Dendritic cell treated with granulocyte-macrophage colony-stimulating factor and Interleukin-4, amounts not matched to agents 40 ng/mL and 50 ng/mL, for 4 days (primary cell): ENCODE results near the gene KLRC3.
"Not testable (repeated sequence)": the region's sequence is repeated elsewhere in the genome, so short reads cannot be mapped to it uniquely, and the experiment has no call there.

Source experiments
- H3K27ac Mint-ChIP-seq: one replicate; pipeline ENCODE4 v1.8.0; 2022; ENCODE audit warnings: mild to moderate bottlenecking, mixed read lengths
- H3K27me3 Mint-ChIP-seq: one replicate; pipeline ENCODE4 v1.8.0; 2022; ENCODE audit warnings: mild to moderate bottlenecking, mixed read lengths
- H3K36me3 Mint-ChIP-seq: one replicate; pipeline ENCODE4 v1.8.0; 2022; ENCODE audit warnings: low read depth, mixed read lengths
- H3K4me1 Mint-ChIP-seq: one replicate; pipeline ENCODE4 v1.8.0; 2022; ENCODE audit warnings: low read depth, mixed read lengths
- H3K4me3 Mint-ChIP-seq: one replicate; pipeline ENCODE4 v1.8.0; 2022; ENCODE audit warnings: mild to moderate bottlenecking, moderate library complexity, mixed read lengths
- H3K9me3 Mint-ChIP-seq: one replicate; pipeline ENCODE4 v1.8.0; 2022; ENCODE audit warnings: mixed read lengths
- intact Hi-C: fragments of 100-400 bp; cut with micrococcal nuclease; formaldehyde crosslinking; loops from one replicate; pipeline ENCODE4 v1.15.0; 2022

KLRC3 gene

GRCh38 chr12:10425938-10426337, 5.5 kb upstream of the KLRC3 start:
- H3K27me3 Mint-ChIP-seq, H3K4me1 Mint-ChIP-seq, H3K36me3 Mint-ChIP-seq, H3K4me3 Mint-ChIP-seq, H3K27ac Mint-ChIP-seq, intact Hi-C loops, H3K9me3 Mint-ChIP-seq: not testable (repeated sequence)

GRCh38 chr12:10424260-10424899, 4.0 kb upstream of the KLRC3 start:
- intact Hi-C loops, H3K9me3 Mint-ChIP-seq, H3K27me3 Mint-ChIP-seq, H3K4me1 Mint-ChIP-seq, H3K27ac Mint-ChIP-seq, H3K36me3 Mint-ChIP-seq, H3K4me3 Mint-ChIP-seq: not testable (repeated sequence)

- H3K36me3 Mint-ChIP-seq, H3K27ac Mint-ChIP-seq, H3K4me3 Mint-ChIP-seq, intact Hi-C loops, H3K4me1 Mint-ChIP-seq, H3K9me3 Mint-ChIP-seq, H3K27me3 Mint-ChIP-seq: not testable (repeated sequence)
Measured at GRCh38 chr12:10422159-10422558, 1.8 kb upstream of the KLRC3 start.

GRCh38 chr12:10409392-10409791, 11.0 kb downstream of the KLRC3 start, which contains the start of gene KLRC4:
TSS of gene KLRC4 (minus strand) at chr12:10409757. CDS start at chr12:10409575, 182 bp downstream.
- peaks cover 10% of the 10 kb centered on the region for H3K27me3 Mint-ChIP-seq
- H3K9me3 Mint-ChIP-seq: no peaks in the 10 kb centered on the region
- H3K27ac Mint-ChIP-seq: no peak within 1 kb of the TSS
- intact Hi-C loops: loop anchor here (5.0 kb wide), 1 partner anchor 47 kb away; no protein-coding TSS in a partner anchor
- no peaks in the 10 kb centered on the region for H3K36me3 Mint-ChIP-seq
- H3K4me1 Mint-ChIP-seq: peaks cover 12% of the 10 kb centered on the region
- no peak within 1 kb of the TSS for H3K4me3 Mint-ChIP-seq

GRCh38 chr12:10408842-10409241, 11.6 kb downstream of the KLRC3 start:
- intact Hi-C loops: loop anchor here (5.0 kb wide), 1 partner anchor 47 kb away; no protein-coding TSS in a partner anchor
- no peak overlapping the region for H3K27ac Mint-ChIP-seq
- H3K9me3 Mint-ChIP-seq: no peaks in the 10 kb centered on the region
- H3K4me3 Mint-ChIP-seq: no peak overlapping the region
- H3K27me3 Mint-ChIP-seq: peaks cover 10% of the 10 kb centered on the region
- peaks cover 12% of the 10 kb centered on the region for H3K4me1 Mint-ChIP-seq
- no peaks in the 10 kb centered on the region for H3K36me3 Mint-ChIP-seq

GRCh38 chr12:10406725-10407124, 13.7 kb downstream of the KLRC3 start:
- intact Hi-C loops: loop anchor here (5.0 kb wide), 1 partner anchor 44 kb away; no protein-coding TSS in a partner anchor
- Mint-ChIP-seq H3K36me3 (no peaks in the 10 kb centered on the region), H3K4me1 (peaks cover 12% of the 10 kb centered on the region), H3K9me3 (no peaks in the 10 kb centered on the region), H3K4me3 (no peak overlapping the region), H3K27ac (peak overlapping the region; percentile 72), H3K27me3 (peaks cover 15% of the 10 kb centered on the region)

GRCh38 chr12:10405294-10405693, 15.1 kb downstream of the KLRC3 start:
- no peak overlapping the region for H3K4me3 Mint-ChIP-seq
- intact Hi-C loops: loop anchor here (5.0 kb wide), 1 partner anchor 43 kb away; no protein-coding TSS in a partner anchor
- no peaks in the 10 kb centered on the region for H3K9me3 Mint-ChIP-seq
- H3K4me1 Mint-ChIP-seq: peaks cover 12% of the 10 kb centered on the region
- no peaks in the 10 kb centered on the region for H3K36me3 Mint-ChIP-seq
- H3K27ac Mint-ChIP-seq: no peak overlapping the region
- peaks cover 14% of the 10 kb centered on the region for H3K27me3 Mint-ChIP-seq

- Mint-ChIP-seq H3K4me1 (peaks cover 12% of the 10 kb centered on the region), H3K9me3 (no peaks in the 10 kb centered on the region), H3K27ac (no peak overlapping the region), H3K4me3 (no peak overlapping the region), H3K27me3 (peaks cover 14% of the 10 kb centered on the region), H3K36me3 (no peaks in the 10 kb centered on the region)
- intact Hi-C loops: loop anchor here (5.0 kb wide), 1 partner anchor 42 kb away; no protein-coding TSS in a partner anchor
Measured at GRCh38 chr12:10404798-10405197, 15.6 kb downstream of the KLRC3 start.

GRCh38 chr12:10400829-10401228, 19.6 kb downstream of the KLRC3 start:
- Mint-ChIP-seq H3K9me3 (no peaks in the 10 kb centered on the region), H3K36me3 (no peaks in the 10 kb centered on the region), H3K27me3 (peaks cover 14% of the 10 kb centered on the region), H3K4me1 (peaks cover 2% of the 10 kb centered on the region), H3K4me3 (no peak overlapping the region), H3K27ac (no peak overlapping the region)
- intact Hi-C loops: no loop called here

GRCh38 chr12:10398168-10398567, 22.2 kb downstream of the KLRC3 start:
- Mint-ChIP-seq H3K27ac (no peak overlapping the region), H3K27me3 (peaks cover 13% of the 10 kb centered on the region), H3K36me3 (no peaks in the 10 kb centered on the region), H3K4me1 (peaks cover 19% of the 10 kb centered on the region), H3K4me3 (no peak overlapping the region), H3K9me3 (no peaks in the 10 kb centered on the region)
- intact Hi-C loops: no loop called here

- H3K4me1 Mint-ChIP-seq: peaks cover 24% of the 10 kb centered on the region
- intact Hi-C loops: no loop called here
- H3K9me3 Mint-ChIP-seq: no peaks in the 10 kb centered on the region
- H3K36me3 Mint-ChIP-seq: no peaks in the 10 kb centered on the region
- H3K27ac Mint-ChIP-seq: no peak overlapping the region
- peaks cover 10% of the 10 kb centered on the region for H3K27me3 Mint-ChIP-seq
- H3K4me3 Mint-ChIP-seq: no peak overlapping the region
Measured at GRCh38 chr12:10397296-10397695, 23.1 kb downstream of the KLRC3 start.

- intact Hi-C loops, H3K4me3 Mint-ChIP-seq, H3K9me3 Mint-ChIP-seq, H3K27me3 Mint-ChIP-seq, H3K36me3 Mint-ChIP-seq: not testable (repeated sequence)
- Mint-ChIP-seq H3K4me1 (peaks cover 24% of the 10 kb centered on the region), H3K27ac (peak overlapping the region; percentile 92)
Measured at GRCh38 chr12:10396176-10396575, 24.2 kb downstream of the KLRC3 start.

- intact Hi-C loops: no loop called here
- Mint-ChIP-seq H3K4me3 (peak overlapping the region; percentile 64), H3K4me1 (peaks cover 24% of the 10 kb centered on the region), H3K27ac (peak overlapping the region; percentile 92), H3K36me3 (no peaks in the 10 kb centered on the region), H3K9me3 (no peaks in the 10 kb centered on the region), H3K27me3 (peaks cover 2% of the 10 kb centered on the region)
Measured at GRCh38 chr12:10395390-10395998, 24.9 kb downstream of the KLRC3 start.

- H3K27ac Mint-ChIP-seq: peak overlapping the region; percentile 92
- H3K36me3 Mint-ChIP-seq, H3K4me3 Mint-ChIP-seq, intact Hi-C loops, H3K27me3 Mint-ChIP-seq, H3K9me3 Mint-ChIP-seq: not testable (repeated sequence)
- peaks cover 24% of the 10 kb centered on the region for H3K4me1 Mint-ChIP-seq
Measured at GRCh38 chr12:10394531-10395152, 25.8 kb downstream of the KLRC3 start.
